Measurements from ENCODE around the gene HOXB4.

HOXB4 gene

GRCh38 chr17:48613862-48614694, 35.9 kb upstream of the HOXB4 start:
- no peak for TF ChIP-seq CTCF (IDR thresholded peaks at IDR 0.05; ENCODE audit: insufficient read depth, low read depth, low read length, missing control alignments)
- H3K4me3 ChIP-seq (ENCODE audit: low read depth, low read length) = no peak overlapping the region
- DNase-seq (ENCODE audit: low read depth) = no peak

- peak overlapping the region; percentile 38 for H3K4me3 ChIP-seq (ENCODE audit: low read depth, low read length)
- peak; percentile 20 for TF ChIP-seq CTCF (IDR thresholded peaks at IDR 0.05; ENCODE audit: insufficient read depth, low read depth, low read length, missing control alignments)
- peak; percentile 40 for DNase-seq (ENCODE audit: low read depth)
Measured at GRCh38 chr17:48612854-48613691, 34.9 kb upstream of the HOXB4 start.

- DNase-seq (ENCODE audit: low read depth) = no peak
- no peak for TF ChIP-seq CTCF (IDR thresholded peaks at IDR 0.05; ENCODE audit: insufficient read depth, low read depth, low read length, missing control alignments)
- H3K4me3 ChIP-seq (ENCODE audit: low read depth, low read length) = peak overlapping the region; percentile 38
Measured at GRCh38 chr17:48612456-48612853, 34.3 kb upstream of the HOXB4 start.

- peak overlapping the region; percentile 93 for H3K4me3 ChIP-seq (ENCODE audit: low read depth, low read length)
- TF ChIP-seq CTCF (IDR thresholded peaks at IDR 0.05; ENCODE audit: insufficient read depth, low read depth, low read length, missing control alignments) = no peak
- no peak for DNase-seq (ENCODE audit: low read depth)
Measured at GRCh38 chr17:48611681-48612455, 33.7 kb upstream of the HOXB4 start.

GRCh38 chr17:48611213-48611612, 33.1 kb upstream of the HOXB4 start:
- no peak for DNase-seq (ENCODE audit: low read depth)
- peak overlapping the region; percentile 93 for H3K4me3 ChIP-seq (ENCODE audit: low read depth, low read length)
- TF ChIP-seq CTCF (IDR thresholded peaks at IDR 0.05; ENCODE audit: insufficient read depth, low read depth, low read length, missing control alignments) = no peak

- H3K4me3 ChIP-seq (ENCODE audit: low read depth, low read length) = peak within 1 kb of the TSS; percentile 93
Measured at GRCh38 chr17:48610282-48611211, 32.4 kb upstream of the HOXB4 start, which contains the start of gene HOXB7. Gene HOXB7, minus strand, starts transcription at chr17:48611017. Its CDS starts 99 bp downstream, at chr17:48610918.

More at GRCh38 chr17:48610282-48611211, 32.4 kb upstream of the HOXB4 start, which contains the start of gene HOXB7:
- TF ChIP-seq CTCF (IDR thresholded peaks at IDR 0.05; ENCODE audit: insufficient read depth, low read depth, low read length, missing control alignments) = no peak
- peak; percentile 64 for DNase-seq (ENCODE audit: low read depth)

Measured in GM12865 (cell line).